ENCODE data around the gene SYNC.

The SYNC gene

DNA sequence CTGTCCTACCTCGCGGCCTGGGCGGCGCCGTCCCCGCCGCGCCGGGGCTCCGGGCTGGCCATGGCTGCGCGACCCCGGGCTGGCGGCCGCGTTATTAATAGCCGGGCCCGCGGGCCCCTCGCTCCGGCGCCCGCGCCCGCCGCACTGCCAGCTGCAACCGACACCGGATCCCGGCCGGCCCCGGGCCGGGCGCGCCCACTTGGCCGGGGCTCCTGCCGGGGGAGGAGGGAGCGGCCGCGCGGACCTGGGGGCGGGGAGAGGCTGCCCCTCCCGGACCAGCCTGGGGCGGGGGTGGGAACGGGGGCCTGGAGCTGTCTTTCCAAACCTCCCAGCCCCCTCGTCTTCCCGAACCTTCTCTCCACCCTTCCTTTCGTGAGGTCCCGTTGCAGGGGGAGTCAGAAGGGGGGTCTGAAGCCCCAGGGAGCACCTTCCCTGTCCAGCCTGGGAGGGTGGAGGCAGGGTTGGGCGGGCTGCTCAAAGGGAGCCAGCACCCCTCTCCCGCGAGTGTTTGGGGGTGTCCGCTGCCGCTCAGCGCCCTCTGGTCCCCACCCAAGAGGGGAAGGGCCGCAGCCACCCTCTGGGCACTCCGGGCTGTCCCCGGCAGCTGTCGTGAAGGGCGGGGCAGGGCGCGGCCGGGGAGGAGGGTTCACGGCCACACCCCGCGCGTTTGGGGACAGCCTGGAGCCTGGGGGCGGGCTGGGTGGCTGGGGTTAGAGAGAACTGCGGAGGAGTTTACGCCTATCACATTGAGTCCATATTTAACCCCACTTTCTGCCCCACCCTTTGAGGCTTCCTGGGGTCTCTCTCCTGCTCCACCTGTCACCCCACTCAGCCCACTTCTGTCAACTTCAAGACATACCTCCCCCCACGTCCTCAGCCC lies at the start of gene SYNC:
Gene SYNC, minus strand, starts transcription at position 172 of the 880 bp plus-strand sequence. Its CDS starts 110 bp downstream, at position 62.
- DNase-seq (ENCODE audit: low read depth), result peak; percentile 52

DNA sequence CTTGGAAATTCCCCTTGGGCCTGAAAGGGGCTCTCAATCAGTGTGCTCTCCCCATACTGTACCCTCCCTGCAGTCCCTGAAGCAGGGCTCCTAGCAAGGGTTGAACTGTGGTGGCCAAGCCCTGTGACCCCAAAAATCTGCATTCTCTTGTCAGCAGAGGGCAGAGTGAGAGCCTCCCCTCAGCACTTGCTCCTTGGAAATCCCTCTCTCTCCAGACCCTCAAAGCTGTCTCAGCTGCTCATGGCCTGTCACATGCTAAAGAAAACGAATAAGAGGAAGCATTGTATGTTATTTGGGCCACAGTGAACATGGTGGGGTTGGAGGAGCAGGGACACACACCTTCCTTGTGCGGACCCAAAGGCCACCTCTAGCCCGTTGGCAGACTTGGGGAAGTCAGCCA lies 47.2 kb upstream of the SYNC start:
- no peak for DNase-seq (ENCODE audit: low read depth)
- no peak overlapping the region for H3K4me3 ChIP-seq (ENCODE audit: low read depth, low read length)

More for the DNA sequence above, at the start of gene SYNC:
- peak within 1 kb of the TSS; percentile 72 for H3K4me3 ChIP-seq (ENCODE audit: low read depth, low read length)

GRCh38 chr1:32749332-32749731 lies 46.8 kb upstream of the SYNC start:
- no peak overlapping the region for H3K4me3 ChIP-seq (ENCODE audit: low read depth, low read length)
- no peak for DNase-seq (ENCODE audit: low read depth)

DNA sequence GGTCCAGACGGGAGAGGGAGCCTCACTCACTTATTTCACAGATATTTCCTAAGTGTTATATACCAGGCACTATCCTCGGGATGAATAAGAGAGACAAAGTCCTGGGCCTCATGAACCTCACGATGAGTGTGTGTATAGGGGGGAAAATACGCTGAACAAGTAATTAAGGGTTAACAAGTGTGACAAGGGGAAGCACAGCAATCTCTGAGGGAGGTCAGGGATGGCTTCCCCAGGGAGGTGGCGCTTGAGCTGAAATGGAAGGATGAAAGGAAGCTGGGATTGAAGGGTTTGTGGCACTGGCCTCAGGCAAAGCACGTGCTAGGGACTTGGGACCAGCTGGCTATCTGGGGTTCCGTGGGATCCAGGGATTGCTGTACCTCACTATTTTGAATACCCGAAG lies 46.4 kb upstream of the SYNC start:
- H3K4me3 ChIP-seq (ENCODE audit: low read depth, low read length), result no peak overlapping the region
- no peak for DNase-seq (ENCODE audit: low read depth)

DNA sequence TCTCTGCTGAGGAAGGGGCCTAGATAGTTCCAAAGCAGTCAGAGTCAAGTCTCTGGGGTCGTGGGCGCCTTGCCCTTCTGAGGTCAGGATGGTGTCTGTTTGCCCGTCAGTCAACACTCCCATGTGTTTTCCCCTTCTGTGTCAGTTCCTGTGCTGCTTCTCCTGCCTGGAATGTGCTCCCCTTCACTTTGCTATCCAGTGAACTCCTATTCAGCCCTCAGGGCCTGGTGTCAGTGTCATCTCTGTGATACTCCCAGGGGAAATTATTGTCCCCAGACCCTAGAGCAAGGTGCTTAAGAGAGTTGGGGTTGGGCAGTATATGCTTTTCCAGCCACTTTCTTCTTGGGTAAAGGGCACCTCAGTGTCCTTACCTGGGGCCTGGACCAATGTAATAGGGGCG lies 45.8 kb upstream of the SYNC start:
- no peak overlapping the region for H3K4me3 ChIP-seq (ENCODE audit: low read depth, low read length)
- DNase-seq (ENCODE audit: low read depth), result no peak

DNA sequence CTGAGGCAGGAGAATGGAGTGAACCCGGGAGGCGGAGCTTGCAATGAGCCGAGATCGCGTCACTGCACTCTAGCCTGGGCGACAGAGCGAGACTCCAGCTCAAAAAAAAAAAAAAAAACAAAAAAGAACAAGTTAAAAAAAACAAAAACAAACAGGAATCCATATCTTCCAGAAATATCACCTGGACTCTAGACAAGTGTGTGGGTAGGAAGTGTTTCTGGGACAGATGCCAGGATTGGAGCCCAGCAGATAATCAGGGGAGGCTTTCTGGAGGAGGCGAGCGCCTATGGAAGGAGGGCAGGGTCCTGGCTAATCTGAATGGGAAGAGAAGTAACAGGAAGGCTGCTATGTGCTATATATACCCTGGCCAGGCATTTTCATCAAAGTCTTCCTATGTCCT lies 43.6 kb upstream of the SYNC start:
- DNase-seq (ENCODE audit: low read depth), result no peak
- H3K4me3 ChIP-seq (ENCODE audit: low read depth, low read length), result no peak overlapping the region

GRCh38 chr1:32744071-32744425 lies 41.5 kb upstream of the SYNC start:
- no peak for DNase-seq (ENCODE audit: low read depth)
- no peak overlapping the region for H3K4me3 ChIP-seq (ENCODE audit: low read depth, low read length)

DNA sequence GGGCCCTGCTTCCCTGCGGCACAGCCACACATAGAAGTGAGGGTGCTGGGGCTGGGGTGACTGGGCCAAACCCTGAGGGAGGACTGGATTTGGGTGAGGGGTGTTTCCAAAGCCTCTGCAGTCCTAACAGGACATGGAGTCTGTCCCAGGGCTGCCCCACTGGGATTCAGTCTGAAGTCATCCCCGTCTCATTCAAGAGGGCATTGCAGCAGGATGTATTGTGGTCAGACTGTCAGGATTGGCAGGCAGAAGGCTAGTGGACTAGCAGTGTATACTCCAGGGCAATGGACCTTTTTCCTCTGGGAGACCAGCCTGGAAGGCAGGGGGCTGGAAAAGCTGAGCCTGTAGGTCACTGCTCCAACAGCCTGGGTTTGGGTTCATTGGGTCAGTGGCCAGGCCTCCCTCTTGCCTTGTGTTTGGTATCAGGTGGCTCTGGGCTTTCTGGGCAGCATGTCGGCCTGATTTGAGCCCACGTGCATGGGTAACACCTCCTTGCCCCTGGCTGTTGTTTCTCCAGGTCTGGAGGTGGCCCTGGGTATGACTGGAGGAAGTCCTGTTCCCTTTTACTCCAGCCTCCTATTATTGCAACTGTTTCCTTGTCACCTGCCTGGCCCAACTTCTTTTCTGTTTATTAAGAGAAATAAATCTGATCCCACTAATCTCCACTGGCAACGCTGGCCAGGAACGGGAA lies 41.0 kb upstream of the SYNC start:
- no peak overlapping the region for H3K4me3 ChIP-seq (ENCODE audit: low read depth, low read length)
- DNase-seq (ENCODE audit: low read depth), result no peak

DNA sequence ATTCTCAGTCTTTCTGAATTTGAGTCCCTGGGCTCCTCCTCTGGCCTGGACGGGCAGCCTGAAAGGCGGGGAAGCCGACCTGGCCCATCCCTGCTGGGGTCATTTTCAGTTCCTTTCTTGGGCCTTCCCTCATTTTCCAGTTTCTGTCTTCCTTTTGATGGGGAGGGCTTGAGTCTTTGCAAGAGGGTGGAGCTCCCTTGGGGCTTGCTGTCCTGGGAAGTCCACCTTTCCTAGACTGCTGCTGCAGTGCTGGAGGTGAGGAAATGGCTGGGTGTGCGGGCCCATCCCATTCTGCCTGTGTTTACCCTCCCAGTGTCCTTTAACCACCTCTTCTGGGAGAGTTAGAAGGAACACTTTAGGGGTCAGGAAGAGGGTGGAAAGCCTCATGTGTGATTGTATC lies 40.4 kb upstream of the SYNC start:
- no peak for DNase-seq (ENCODE audit: low read depth)
- H3K4me3 ChIP-seq (ENCODE audit: low read depth, low read length), result no peak overlapping the region

DNA sequence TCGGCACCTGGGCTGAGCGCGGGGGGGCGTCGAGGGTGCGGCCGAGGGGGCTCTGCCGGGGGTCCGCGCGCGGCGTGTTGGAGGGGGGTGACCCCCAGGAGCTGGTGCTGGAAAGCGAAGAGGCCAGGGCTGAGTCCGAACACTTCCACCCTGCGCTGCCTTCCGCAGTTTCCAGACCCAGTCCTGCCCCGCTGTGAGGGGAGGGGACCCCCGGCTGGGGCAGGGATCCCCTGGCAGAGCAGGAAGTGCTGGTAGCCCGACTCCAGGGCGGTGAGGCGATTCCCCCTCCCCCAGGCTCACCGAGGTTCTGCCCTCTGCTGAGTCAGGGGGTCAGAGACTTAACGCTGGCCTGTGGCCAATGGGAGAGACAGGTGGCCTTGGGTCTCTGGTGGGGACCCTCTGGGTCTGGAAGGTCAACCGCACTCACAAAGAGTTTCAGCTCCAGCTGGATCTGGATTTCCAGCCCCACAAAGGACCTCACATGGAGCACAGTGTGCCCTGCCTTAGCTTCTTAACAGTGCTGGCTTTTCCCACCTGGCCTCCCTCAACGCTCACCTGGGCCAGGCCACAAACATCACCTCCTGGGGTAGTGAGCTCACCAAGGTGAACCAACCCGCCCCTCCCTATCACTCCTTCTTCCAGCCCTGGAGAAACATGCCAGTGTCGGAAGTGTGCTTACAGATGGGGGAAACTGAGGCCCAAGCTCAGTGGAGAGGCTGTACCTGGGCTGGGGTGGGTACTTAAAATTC lies 39.8 kb upstream of the SYNC start:
- DNase-seq (ENCODE audit: low read depth), result no peak
- H3K4me3 ChIP-seq (ENCODE audit: low read depth, low read length), result peak overlapping the region; percentile 65

DNA sequence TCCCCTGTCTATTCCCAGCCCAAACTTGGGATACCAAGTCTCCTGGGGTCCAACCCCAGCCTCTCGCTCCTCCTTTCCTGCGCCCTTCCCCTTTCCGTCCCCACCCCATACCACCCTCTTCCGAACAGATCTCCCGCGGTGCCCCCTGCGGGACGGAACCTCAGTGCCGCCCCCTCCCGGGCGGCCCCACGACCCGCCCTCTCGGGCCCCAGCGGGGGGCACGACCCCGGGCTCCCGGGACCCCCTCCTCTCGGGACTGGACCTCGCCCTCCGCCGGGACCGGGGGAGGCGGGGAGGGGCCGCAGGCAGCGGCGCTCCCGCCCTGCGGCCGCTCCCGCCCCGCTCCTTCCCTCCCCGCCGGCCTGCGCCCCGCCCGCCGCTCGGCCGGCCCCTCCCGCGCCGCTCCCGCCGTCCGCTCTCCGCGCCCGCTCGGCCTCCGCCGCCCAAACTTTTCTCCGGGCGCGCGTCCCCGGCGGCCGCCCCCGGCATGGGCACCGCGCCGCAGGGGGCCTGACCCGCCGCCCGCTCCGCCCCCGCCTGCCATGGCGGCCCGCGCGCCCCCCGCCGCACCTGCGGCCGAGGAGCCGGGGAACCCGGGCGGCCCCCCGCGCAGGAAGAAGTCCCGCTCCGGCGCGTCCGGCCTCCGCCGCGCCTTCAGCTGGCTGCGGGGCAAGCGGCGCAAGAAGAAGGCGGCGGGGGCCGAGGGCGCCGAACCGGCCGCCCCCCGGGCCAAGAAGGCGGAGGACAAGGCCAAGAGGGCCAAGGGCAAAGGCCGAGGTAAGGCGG lies 39.0 kb upstream of the SYNC start:
- no peak for DNase-seq (ENCODE audit: low read depth)
- H3K4me3 ChIP-seq (ENCODE audit: low read depth, low read length), result peak overlapping the region; percentile 65

DNA sequence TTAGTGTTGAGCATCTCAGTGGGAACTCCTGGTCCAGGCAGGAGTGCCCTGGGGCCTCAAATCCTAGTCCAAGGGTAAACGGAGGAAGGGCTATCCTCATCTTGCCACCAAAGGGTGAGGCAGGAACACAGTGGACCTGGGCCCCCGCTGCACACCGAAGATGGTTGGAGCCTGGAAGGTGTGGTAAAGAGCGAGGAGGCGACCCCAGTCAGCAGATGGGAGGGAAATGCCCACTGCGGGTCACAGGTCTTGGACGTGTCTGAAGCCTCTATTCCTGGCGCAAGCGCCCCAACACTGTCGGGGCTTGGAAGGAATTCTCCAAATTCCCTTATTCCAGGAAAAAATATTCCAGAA lies 38.5 kb upstream of the SYNC start:
- no peak for DNase-seq (ENCODE audit: low read depth)
- H3K4me3 ChIP-seq (ENCODE audit: low read depth, low read length), result peak overlapping the region; percentile 65

- no peak for DNase-seq (ENCODE audit: low read depth)
- no peak overlapping the region for H3K4me3 ChIP-seq (ENCODE audit: low read depth, low read length)
These were observed 34.5 kb upstream of the SYNC start for GRCh38 chr1:32736812-32737791.

DNA sequence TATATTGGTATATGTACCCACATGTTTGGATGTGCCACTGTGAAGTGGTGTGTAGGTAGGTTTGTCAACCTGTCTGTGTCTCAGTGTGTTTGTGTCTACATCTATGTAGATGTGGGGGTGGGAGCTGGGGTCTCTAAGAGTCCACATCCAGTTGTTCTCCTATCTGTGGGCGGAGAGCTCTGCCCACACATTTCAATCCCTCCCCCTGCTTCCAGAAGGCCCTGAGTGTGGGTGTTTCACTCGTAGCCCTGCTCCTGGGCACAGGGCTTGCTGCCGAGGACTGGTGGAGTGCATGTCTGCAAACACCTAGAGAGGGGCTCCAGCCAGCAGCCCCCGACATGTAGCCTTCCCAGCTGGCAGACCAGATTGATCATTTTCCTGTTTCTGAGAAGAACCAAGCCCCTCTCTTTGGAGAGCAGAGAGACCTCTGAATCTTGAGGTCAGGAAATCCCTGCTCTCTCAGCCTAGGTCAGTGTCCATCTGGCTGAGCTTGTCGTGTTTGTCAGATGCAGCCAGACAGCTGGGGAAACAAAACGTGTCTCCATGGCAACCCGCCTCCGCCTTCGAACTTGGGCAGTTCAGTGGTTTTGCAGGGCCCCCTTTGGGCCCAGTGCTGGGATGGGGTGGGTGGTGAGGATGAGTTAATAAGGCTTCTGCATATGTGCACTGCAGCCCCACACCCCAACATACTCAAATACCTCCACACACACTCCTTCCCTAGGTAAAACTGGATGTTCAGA lies 31.2 kb upstream of the SYNC start:
- DNase-seq (ENCODE audit: low read depth), result peak; percentile 53

GRCh38 chr1:32729254-32730046 lies 26.9 kb upstream of the SYNC start:
- H3K4me3 ChIP-seq (ENCODE audit: low read depth, low read length), result no peak overlapping the region
- DNase-seq (ENCODE audit: low read depth), result no peak

More for the DNA sequence above, 31.2 kb upstream of the SYNC start:
- H3K4me3 ChIP-seq (ENCODE audit: low read depth, low read length), result no peak overlapping the region

DNA sequence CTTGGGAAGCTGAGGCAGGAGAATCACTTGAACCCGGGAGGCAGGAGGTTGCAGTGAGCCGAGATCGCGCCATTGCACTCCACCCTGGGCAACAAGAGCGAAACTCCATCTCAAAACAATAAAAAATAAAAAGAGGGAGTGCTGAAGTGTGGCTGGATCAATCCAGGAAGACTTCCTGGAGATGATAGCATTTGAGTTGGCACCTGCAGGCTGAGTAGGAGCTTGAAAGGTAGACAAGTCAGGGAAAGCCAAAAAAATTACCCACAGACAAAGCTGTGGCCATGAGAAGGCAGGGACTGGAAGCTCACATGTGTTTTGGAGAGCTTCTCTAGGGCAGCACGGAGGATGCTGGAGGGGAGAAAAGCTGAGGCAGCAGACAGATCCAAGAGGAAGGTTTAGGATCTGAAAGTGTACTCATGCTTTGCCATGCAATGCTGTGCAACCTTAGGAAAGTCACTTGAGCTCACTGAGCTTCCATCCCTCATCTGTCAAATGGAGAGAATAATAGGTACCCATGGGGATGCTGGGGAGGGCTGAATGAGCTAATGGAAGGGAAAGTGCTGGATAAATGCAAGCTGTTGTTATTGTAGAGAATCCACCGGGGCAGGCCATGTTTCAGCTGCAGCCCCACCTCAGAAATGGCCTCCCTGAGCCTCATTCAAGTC lies 26.0 kb upstream of the SYNC start:
- DNase-seq (ENCODE audit: low read depth), result no peak
- H3K4me3 ChIP-seq (ENCODE audit: low read depth, low read length), result no peak overlapping the region

GRCh38 chr1:32727876-32728275 lies 25.3 kb upstream of the SYNC start:
- no peak overlapping the region for H3K4me3 ChIP-seq (ENCODE audit: low read depth, low read length)
- no peak for DNase-seq (ENCODE audit: low read depth)

All from skeletal muscle cell (primary cell).